Glutamatergic neuron (in vitro differentiated cells): Measurements from ENCODE around the gene PAMR1. TPM values are rescaled to one million over a fixed set of nuclear protein-coding genes. Genes with fewer than 3 reads are reported as not detected.

Experiments used
- DNase-seq: peaks from one replicate; pipeline ENCODE4 v3.0.0; 2022
- H3K27ac Mint-ChIP-seq: one replicate; pipeline ENCODE4 v1.8.0; 2020; ENCODE audit warnings: mild to moderate bottlenecking, mixed read lengths, inconsistent platforms; ENCODE audit not compliant: unreplicated experiment
- H3K27me3 Mint-ChIP-seq: one replicate; pipeline ENCODE4 v1.8.0; 2020; ENCODE audit warnings: mild to moderate bottlenecking, moderate library complexity, mixed read lengths, inconsistent platforms; ENCODE audit not compliant: unreplicated experiment
- H3K36me3 Mint-ChIP-seq: one replicate; pipeline ENCODE4 v1.8.0; 2020; ENCODE audit warnings: mild to moderate bottlenecking, mixed read lengths, inconsistent platforms; ENCODE audit not compliant: unreplicated experiment
- H3K4me1 Mint-ChIP-seq: one replicate; pipeline ENCODE4 v1.8.0; 2020; ENCODE audit warnings: mild to moderate bottlenecking, low read depth, mixed read lengths, inconsistent platforms; ENCODE audit not compliant: unreplicated experiment
- H3K4me3 Mint-ChIP-seq: one replicate; pipeline ENCODE4 v1.8.0; 2020; ENCODE audit warnings: mild to moderate bottlenecking, mixed read lengths, inconsistent platforms; ENCODE audit not compliant: unreplicated experiment
- H3K9me3 Mint-ChIP-seq: one replicate; pipeline ENCODE4 v1.8.0; 2020; ENCODE audit warnings: mild to moderate bottlenecking, moderate library complexity, mixed read lengths, inconsistent platforms; ENCODE audit not compliant: unreplicated experiment
- CTCF ChIP-seq: fragments of 200-600 bp; sonication (generic); IDR thresholded peaks from one replicate; pipeline ENCODE4 v1.5.0; 2021; ENCODE audit not compliant: partially characterized antibody, unreplicated experiment
- total RNA-seq: library from RNA; stranded (reverse); fragmentation: NEBNext Ultra II Directional; extraction: Animal tissue kit (Norgen Biotek cat#: 25700); gene quantifications from one replicate; pipeline ENCODE4 v1.2.1, GENCODE V29; 2021; ENCODE audit not compliant: unreplicated experiment

The PAMR1 gene
- total RNA-seq, 1 donor from 2014 or later = 10.6 TPM

GRCh38 chr11:35554491-35555437, 29.3 kb upstream of the PAMR1 start:
- no peaks in the 10 kb centered on the region for H3K36me3 Mint-ChIP-seq
- no peak overlapping the region for H3K27ac Mint-ChIP-seq
- no peak for DNase-seq
- no peaks in the 10 kb centered on the region for H3K9me3 Mint-ChIP-seq
- TF ChIP-seq CTCF = peak; percentile 47
- H3K4me3 Mint-ChIP-seq = no peak overlapping the region
- H3K4me1 Mint-ChIP-seq = peaks cover 11% of the 10 kb centered on the region
- H3K27me3 Mint-ChIP-seq = peaks cover 3% of the 10 kb centered on the region

- Mint-ChIP-seq H3K27me3 (peaks cover 3% of the 10 kb centered on the region), H3K36me3 (no peaks in the 10 kb centered on the region), H3K27ac (no peak overlapping the region), H3K9me3 (no peaks in the 10 kb centered on the region), H3K4me3 (no peak overlapping the region), H3K4me1 (peaks cover 19% of the 10 kb centered on the region)
- TF ChIP-seq CTCF = no peak
- no peak for DNase-seq
Measured at GRCh38 chr11:35553831-35554230, 28.4 kb upstream of the PAMR1 start.

- Mint-ChIP-seq H3K9me3 (no peaks in the 10 kb centered on the region), H3K27me3 (peaks cover 3% of the 10 kb centered on the region), H3K4me1 (peaks cover 21% of the 10 kb centered on the region), H3K27ac (no peak overlapping the region), H3K36me3 (no peaks in the 10 kb centered on the region), H3K4me3 (no peak overlapping the region)
- DNase-seq = no peak
- no peak for TF ChIP-seq CTCF
Measured at GRCh38 chr11:35553021-35553420, 27.6 kb upstream of the PAMR1 start.

- Mint-ChIP-seq H3K4me3 (no peak overlapping the region), H3K36me3 (no peaks in the 10 kb centered on the region), H3K4me1 (peaks cover 21% of the 10 kb centered on the region), H3K9me3 (no peaks in the 10 kb centered on the region), H3K27me3 (peaks cover 3% of the 10 kb centered on the region), H3K27ac (no peak overlapping the region)
- TF ChIP-seq CTCF = no peak
- no peak for DNase-seq
Measured at GRCh38 chr11:35552616-35553015, 27.2 kb upstream of the PAMR1 start.

GRCh38 chr11:35550374-35551036, 25.1 kb upstream of the PAMR1 start:
- no peak for DNase-seq
- Mint-ChIP-seq H3K9me3 (no peaks in the 10 kb centered on the region), H3K4me3 (no peak overlapping the region), H3K27ac (no peak overlapping the region), H3K4me1 (peaks cover 21% of the 10 kb centered on the region), H3K27me3 (peaks cover 3% of the 10 kb centered on the region), H3K36me3 (no peaks in the 10 kb centered on the region)
- TF ChIP-seq CTCF = no peak
